HepG2 (cell line): ENCODE results near the gene CHMP5. TPM values are rescaled to one million over a fixed set of nuclear protein-coding genes. Genes with fewer than 3 reads are reported as not detected.
A peak's percentile ranks its signal among the peaks of the same experiment; 100 is the strongest.

Experiments
- ARID2 ChIP-seq: sonication (generic); formaldehyde crosslinking; IDR thresholded peaks from 2 replicates; pipeline ENCODE4 v1.8.1; 2022; ENCODE audit warnings: mild to moderate bottlenecking, missing genetic modification reagents, borderline replicate concordance
- KMT2B ChIP-seq: IDR thresholded peaks from 2 replicates; pipeline ENCODE4 v1.6.1; 2016; ENCODE audit warnings: missing genetic modification reagents, missing compliant biosample characterization
- LCORL ChIP-seq, 2 experiments: fragments of 450-650 bp in 1 of 2; sonication (generic) in 1 of 2; formaldehyde crosslinking in 1 of 2; IDR thresholded peaks; 2 replicates each; pipeline versions ENCODE4 v1.5.0 to v1.6.1; 2017 to 2020; ENCODE audit warnings: antibody characterized with exemption in 1 of 2, missing genetic modification reagents in 1 of 2
- SMC3 ChIP-seq: IDR thresholded peaks from 2 replicates; pipeline ENCODE4 v1.6.1; 2011; ENCODE audit warnings: low read length, improper control_type of control experiment
- SOX13 ChIP-seq, 3 experiments: fragments of 450-650 bp in 1 of 3; sonication (generic) in 1 of 3; formaldehyde crosslinking in 1 of 3; IDR thresholded peaks in 2 of 3; conservative IDR thresholded peaks in 1 of 3; 2 replicates each; pipeline versions ENCODE4 v1.5.0 to v1.6.1; 2016 to 2020; ENCODE audit warnings: antibody characterized with exemption in 1 of 3, mild to moderate bottlenecking in 1 of 3, missing compliant biosample characterization in 1 of 3, missing genetic modification reagents in 1 of 3, moderate library complexity in 1 of 3
- TARDBP ChIP-seq: sonication (generic); formaldehyde crosslinking; IDR thresholded peaks from 2 replicates; pipeline ENCODE4 v1.8.0; 2022; ENCODE audit warnings: mild to moderate bottlenecking, missing genetic modification reagents
- ZC3H13 ChIP-seq: sonication (generic); formaldehyde crosslinking; IDR thresholded peaks from 2 replicates; pipeline ENCODE4 v1.8.1; 2023; ENCODE audit warnings: mild to moderate bottlenecking, missing genetic modification reagents, moderate library complexity
- ZFP37 ChIP-seq: sonication (generic); formaldehyde crosslinking; IDR thresholded peaks from 2 replicates; pipeline ENCODE4 v1.4.0; 2020; ENCODE audit warnings: missing genetic modification reagents, borderline replicate concordance
- ZNF225 ChIP-seq: sonication (generic); formaldehyde crosslinking; IDR thresholded peaks from 2 replicates; pipeline ENCODE4 v1.4.0; 2020; ENCODE audit warnings: mild to moderate bottlenecking, missing genetic modification reagents
- ZNF510 ChIP-seq: sonication (generic); formaldehyde crosslinking; IDR thresholded peaks from 2 replicates; pipeline ENCODE4 v1.4.0; 2020; ENCODE audit warnings: low read depth, mild to moderate bottlenecking, missing genetic modification reagents
- ZNF674 ChIP-seq: sonication (generic); formaldehyde crosslinking; IDR thresholded peaks from 2 replicates; pipeline ENCODE4 v1.5.0; 2020; ENCODE audit warnings: low read depth, mild to moderate bottlenecking, missing genetic modification reagents
- ZNF766 ChIP-seq: sonication (generic); formaldehyde crosslinking; IDR thresholded peaks from 2 replicates; pipeline ENCODE4 v1.5.0; 2020; ENCODE audit warnings: missing genetic modification reagents, borderline replicate concordance
- polyA plus RNA-seq, 8 experiments: library from polyadenylated mRNA; depleted of rRNA in 3 of 8; stranded (reverse) in 7 of 8; unstranded in 1 of 8; fragments of >200 nt; fragmentation: Illumina TruSeq in 4 of 8; extraction: Trizol in 4 of 8; gene quantifications; 2 replicates each; pipeline versions ENCODE4 v1.2.1 to v1.2.3, GENCODE V29; 2011 to 2016; ENCODE audit warnings: low read depth in 4 of 8, missing spikeins in 1 of 8, mixed read lengths in 1 of 8; ENCODE audit not compliant: insufficient read depth in 1 of 8
- total RNA-seq, 5 experiments: library from RNA; depleted of rRNA; stranded (reverse); fragments of >200 nt; fragmentation: Illumina TruSeq; extraction: Trizol; gene quantifications; 2 replicates each; pipeline ENCODE4 v1.2.3, GENCODE V29; 2016; ENCODE audit warnings: low read depth in 1 of 5
- TF ChIP-seq, protein P1 (sequence below): sonication (generic); formaldehyde crosslinking; IDR thresholded peaks from 2 replicates; pipeline ENCODE4; 2020; ENCODE audit warnings: missing genetic modification reagents, mild to moderate bottlenecking, borderline replicate concordance
- TF ChIP-seq, protein P2 (sequence below): IDR thresholded peaks from 2 replicates; pipeline ENCODE4 v1.6.1; 2012; ENCODE audit warnings: low read length, improper control_type of control experiment
- TF ChIP-seq, protein P3 (sequence below), 2 experiments: sonication (generic) in 1 of 2; formaldehyde crosslinking in 1 of 2; IDR thresholded peaks; 2 replicates each; pipeline versions ENCODE4 v1.4.0 to v1.6.1; 2016 to 2020; ENCODE audit warnings: borderline replicate concordance in 1 of 2, low read depth in 1 of 2, mild to moderate bottlenecking in 1 of 2, missing genetic modification reagents in 1 of 2

Gene CHMP5
- total and polyA plus RNA-seq, 2 of the 13 experiments (the other 11 are each of a cell fraction or from before 2014, with no cell fraction given), result 46.0 to 57.3 TPM

GRCh38 chr9:33293782-33294181 lies 28.9 kb downstream of the CHMP5 start (continued):
- TF ChIP-seq, protein P1, sequence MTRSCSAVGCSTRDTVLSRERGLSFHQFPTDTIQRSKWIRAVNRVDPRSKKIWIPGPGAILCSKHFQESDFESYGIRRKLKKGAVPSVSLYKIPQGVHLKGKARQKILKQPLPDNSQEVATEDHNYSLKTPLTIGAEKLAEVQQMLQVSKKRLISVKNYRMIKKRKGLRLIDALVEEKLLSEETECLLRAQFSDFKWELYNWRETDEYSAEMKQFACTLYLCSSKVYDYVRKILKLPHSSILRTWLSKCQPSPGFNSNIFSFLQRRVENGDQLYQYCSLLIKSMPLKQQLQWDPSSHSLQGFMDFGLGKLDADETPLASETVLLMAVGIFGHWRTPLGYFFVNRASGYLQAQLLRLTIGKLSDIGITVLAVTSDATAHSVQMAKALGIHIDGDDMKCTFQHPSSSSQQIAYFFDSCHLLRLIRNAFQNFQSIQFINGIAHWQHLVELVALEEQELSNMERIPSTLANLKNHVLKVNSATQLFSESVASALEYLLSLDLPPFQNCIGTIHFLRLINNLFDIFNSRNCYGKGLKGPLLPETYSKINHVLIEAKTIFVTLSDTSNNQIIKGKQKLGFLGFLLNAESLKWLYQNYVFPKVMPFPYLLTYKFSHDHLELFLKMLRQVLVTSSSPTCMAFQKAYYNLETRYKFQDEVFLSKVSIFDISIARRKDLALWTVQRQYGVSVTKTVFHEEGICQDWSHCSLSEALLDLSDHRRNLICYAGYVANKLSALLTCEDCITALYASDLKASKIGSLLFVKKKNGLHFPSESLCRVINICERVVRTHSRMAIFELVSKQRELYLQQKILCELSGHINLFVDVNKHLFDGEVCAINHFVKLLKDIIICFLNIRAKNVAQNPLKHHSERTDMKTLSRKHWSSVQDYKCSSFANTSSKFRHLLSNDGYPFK, result no peak
- TF ChIP-seq LCORL (IDR thresholded peaks at IDR 0.05) (peak; percentile 34; the same call in 1 of the 2 replicates), LCORL (CRISPR knock-in tag; IDR thresholded peaks at IDR 0.05) (0 out of 2 replicates have a peak, but pooled peaks have one; percentile 29), ZNF674 (CRISPR knock-in tag) (no peak), SMC3 (peak; percentile 30; the same call in 1 of the 2 replicates), SOX13 (IDR thresholded peaks at IDR 0.05) (no peak), SOX13 (CRISPR knock-in tag; conservative IDR thresholded peaks at IDR 0.05 in 1 of 2, IDR thresholded peaks at IDR 0.05 in 1 of 2) (peak in 1 of 2 experiments; percentile 88; a peak in 2 of 4 replicates), ZNF766 (no peak), TARDBP (CRISPR knock-in tag) (peak; percentile 50; the same call in 1 of the 2 replicates), KMT2B (CRISPR knock-in tag) (no peak), ZFP37 (CRISPR knock-in tag) (no peak), ARID2 (CRISPR knock-in tag) (no peak), ZNF510 (CRISPR knock-in tag) (no peak), ZNF225 (no peak), ZC3H13 (CRISPR knock-in tag) (no peak)
- TF ChIP-seq, protein P2, sequence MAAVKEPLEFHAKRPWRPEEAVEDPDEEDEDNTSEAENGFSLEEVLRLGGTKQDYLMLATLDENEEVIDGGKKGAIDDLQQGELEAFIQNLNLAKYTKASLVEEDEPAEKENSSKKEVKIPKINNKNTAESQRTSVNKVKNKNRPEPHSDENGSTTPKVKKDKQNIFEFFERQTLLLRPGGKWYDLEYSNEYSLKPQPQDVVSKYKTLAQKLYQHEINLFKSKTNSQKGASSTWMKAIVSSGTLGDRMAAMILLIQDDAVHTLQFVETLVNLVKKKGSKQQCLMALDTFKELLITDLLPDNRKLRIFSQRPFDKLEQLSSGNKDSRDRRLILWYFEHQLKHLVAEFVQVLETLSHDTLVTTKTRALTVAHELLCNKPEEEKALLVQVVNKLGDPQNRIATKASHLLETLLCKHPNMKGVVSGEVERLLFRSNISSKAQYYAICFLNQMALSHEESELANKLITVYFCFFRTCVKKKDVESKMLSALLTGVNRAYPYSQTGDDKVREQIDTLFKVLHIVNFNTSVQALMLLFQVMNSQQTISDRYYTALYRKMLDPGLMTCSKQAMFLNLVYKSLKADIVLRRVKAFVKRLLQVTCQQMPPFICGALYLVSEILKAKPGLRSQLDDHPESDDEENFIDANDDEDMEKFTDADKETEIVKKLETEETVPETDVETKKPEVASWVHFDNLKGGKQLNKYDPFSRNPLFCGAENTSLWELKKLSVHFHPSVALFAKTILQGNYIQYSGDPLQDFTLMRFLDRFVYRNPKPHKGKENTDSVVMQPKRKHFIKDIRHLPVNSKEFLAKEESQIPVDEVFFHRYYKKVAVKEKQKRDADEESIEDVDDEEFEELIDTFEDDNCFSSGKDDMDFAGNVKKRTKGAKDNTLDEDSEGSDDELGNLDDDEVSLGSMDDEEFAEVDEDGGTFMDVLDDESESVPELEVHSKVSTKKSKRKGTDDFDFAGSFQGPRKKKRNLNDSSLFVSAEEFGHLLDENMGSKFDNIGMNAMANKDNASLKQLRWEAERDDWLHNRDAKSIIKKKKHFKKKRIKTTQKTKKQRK, result no peak
- TF ChIP-seq, protein P3, sequence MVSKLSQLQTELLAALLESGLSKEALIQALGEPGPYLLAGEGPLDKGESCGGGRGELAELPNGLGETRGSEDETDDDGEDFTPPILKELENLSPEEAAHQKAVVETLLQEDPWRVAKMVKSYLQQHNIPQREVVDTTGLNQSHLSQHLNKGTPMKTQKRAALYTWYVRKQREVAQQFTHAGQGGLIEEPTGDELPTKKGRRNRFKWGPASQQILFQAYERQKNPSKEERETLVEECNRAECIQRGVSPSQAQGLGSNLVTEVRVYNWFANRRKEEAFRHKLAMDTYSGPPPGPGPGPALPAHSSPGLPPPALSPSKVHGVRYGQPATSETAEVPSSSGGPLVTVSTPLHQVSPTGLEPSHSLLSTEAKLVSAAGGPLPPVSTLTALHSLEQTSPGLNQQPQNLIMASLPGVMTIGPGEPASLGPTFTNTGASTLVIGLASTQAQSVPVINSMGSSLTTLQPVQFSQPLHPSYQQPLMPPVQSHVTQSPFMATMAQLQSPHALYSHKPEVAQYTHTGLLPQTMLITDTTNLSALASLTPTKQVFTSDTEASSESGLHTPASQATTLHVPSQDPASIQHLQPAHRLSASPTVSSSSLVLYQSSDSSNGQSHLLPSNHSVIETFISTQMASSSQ (IDR thresholded peaks at IDR 0.05; ENCODE audit: low read depth), result 0 out of 2 replicates have a peak, but pooled peaks have one; percentile 14
- TF ChIP-seq, protein P3 (CRISPR knock-in tag; IDR thresholded peaks at IDR 0.05; ENCODE audit: borderline replicate concordance), result no peak
